H9 (cell line): ENCODE data around the gene PALM3. TPM values are rescaled to one million over a fixed set of nuclear protein-coding genes. Genes with fewer than 3 reads are reported as not detected.

Experiments
- DNase-seq: peaks from one replicate; pipeline ENCODE4 v3.0.0-alpha.2; 2017
- H2AFZ ChIP-seq: one replicate; pipeline ENCODE4 v1.6.1; 2013; ENCODE audit warnings: mild to moderate bottlenecking, low read length, control low read depth, moderate library complexity
- H2AK5ac ChIP-seq: 2 replicates; pipeline ENCODE4 v1.6.1; 2013; ENCODE audit warnings: low read length, control low read depth, mixed read lengths; ENCODE audit not compliant: insufficient read length
- H2BK120ac ChIP-seq: one replicate; pipeline ENCODE4 v1.6.1; 2013; ENCODE audit warnings: low read depth, mild to moderate bottlenecking, low read length, control low read depth, inconsistent platforms; ENCODE audit not compliant: poor library complexity, severe bottlenecking
- H2BK12ac ChIP-seq: 2 replicates; pipeline ENCODE4 v1.6.1; 2013; ENCODE audit warnings: low read length, control low read depth, mixed read lengths, low read depth; ENCODE audit not compliant: insufficient read length
- H2BK15ac ChIP-seq: 2 replicates; pipeline ENCODE4 v1.6.1; 2013; ENCODE audit warnings: low read depth, low read length, control low read depth
- H2BK20ac ChIP-seq: one replicate; pipeline ENCODE4 v1.6.1; 2013; ENCODE audit warnings: low read depth, mild to moderate bottlenecking, low read length, control low read depth, inconsistent platforms; ENCODE audit not compliant: poor library complexity, severe bottlenecking
- H2BK5ac ChIP-seq: 2 replicates; pipeline ENCODE4 v1.6.1; 2013; ENCODE audit warnings: low read length, control low read depth, mixed read lengths; ENCODE audit not compliant: insufficient read length
- H3K14ac ChIP-seq: 2 replicates; pipeline ENCODE4 v1.6.1; 2013; ENCODE audit warnings: low read length, control low read depth; ENCODE audit not compliant: insufficient read depth
- H3K18ac ChIP-seq: 2 replicates; pipeline ENCODE4 v1.6.1; 2013; ENCODE audit warnings: low read depth, mild to moderate bottlenecking, mixed read lengths, low read length, control low read depth; ENCODE audit not compliant: insufficient read length
- H3K23ac ChIP-seq: 2 replicates; pipeline ENCODE4 v1.6.1; 2013; ENCODE audit warnings: low read length, control low read depth, mixed read lengths, low read depth; ENCODE audit not compliant: insufficient read length
- H3K23me2 ChIP-seq: 2 replicates; pipeline ENCODE4 v1.6.1; 2013; ENCODE audit warnings: low read depth, mild to moderate bottlenecking, mixed read lengths, low read length, control low read depth; ENCODE audit not compliant: insufficient read length, poor library complexity, severe bottlenecking
- H3K27ac ChIP-seq: 2 replicates; pipeline ENCODE4 v1.5.1; 2013; ENCODE audit warnings: low read length, control low read depth, mixed read lengths, low read depth; ENCODE audit not compliant: insufficient read length
- H3K27me3 ChIP-seq: 2 replicates; pipeline ENCODE4 v1.6.1; 2013; ENCODE audit warnings: low read length, control low read depth, inconsistent platforms; ENCODE audit not compliant: insufficient read depth
- H3K4ac ChIP-seq: 2 replicates; pipeline ENCODE4 v1.6.1; 2013; ENCODE audit warnings: low read depth, mild to moderate bottlenecking, control low read depth, inconsistent platforms, low read length, moderate library complexity
- H3K4me1 ChIP-seq: 2 replicates; pipeline ENCODE4 v1.6.1; 2013; ENCODE audit warnings: low read length, control low read depth, inconsistent platforms; ENCODE audit not compliant: insufficient read depth
- H3K4me2 ChIP-seq: 2 replicates; pipeline ENCODE4 v1.6.1; 2013; ENCODE audit warnings: low read length, control low read depth, mixed read lengths; ENCODE audit not compliant: insufficient read length, insufficient read depth
- H3K56ac ChIP-seq: 2 replicates; pipeline ENCODE4 v1.6.1; 2013; ENCODE audit warnings: low read depth, mild to moderate bottlenecking, mixed read lengths, low read length, control low read depth; ENCODE audit not compliant: insufficient read length
- H3K79me1 ChIP-seq: 2 replicates; pipeline ENCODE4 v1.6.1; 2013; ENCODE audit warnings: low read depth, mild to moderate bottlenecking, moderate library complexity, low read length, control low read depth, inconsistent platforms; ENCODE audit not compliant: insufficient read depth, poor library complexity, severe bottlenecking
- H3K79me2 ChIP-seq: 2 replicates; pipeline ENCODE4 v1.6.1; 2013; ENCODE audit warnings: low read length, control low read depth, inconsistent platforms; ENCODE audit not compliant: insufficient read depth
- H3K9ac ChIP-seq: 2 replicates; pipeline ENCODE4 v1.6.1; 2013; ENCODE audit warnings: low read length, control low read depth, mixed read lengths; ENCODE audit not compliant: insufficient read length; ENCODE audit errors: extremely low read depth
- H3K9me3 ChIP-seq: one replicate; pipeline ENCODE4 v1.6.1; 2013; ENCODE audit warnings: low read depth, low read length, inconsistent platforms; ENCODE audit not compliant: control insufficient read depth
- H3T11ph ChIP-seq: one replicate; pipeline ENCODE4 v1.6.1; 2013; ENCODE audit warnings: mild to moderate bottlenecking, low read length, control low read depth, inconsistent platforms
- H4K20me1 ChIP-seq: one replicate; pipeline ENCODE4 v1.6.1; 2013; ENCODE audit not compliant: control insufficient read depth, insufficient read length, insufficient read depth
- H4K5ac ChIP-seq: 2 replicates; pipeline ENCODE4 v1.6.1; 2013; ENCODE audit warnings: low read depth, mild to moderate bottlenecking, mixed read lengths, low read length, control low read depth; ENCODE audit not compliant: insufficient read length
- H4K8ac ChIP-seq: replicated peaks from 2 replicates; pipeline ENCODE4 v1.6.1; 2013; ENCODE audit warnings: low read length, control low read depth, mixed read lengths, low read depth; ENCODE audit not compliant: insufficient read length
- H4K91ac ChIP-seq: 2 replicates; pipeline ENCODE4 v1.6.1; 2013; ENCODE audit warnings: low read depth, mild to moderate bottlenecking, moderate library complexity, mixed read lengths, low read length, control low read depth; ENCODE audit not compliant: insufficient read length
- H3K27ac Mint-ChIP-seq, 3 experiments: 2 replicates in 2 of 3; 3 replicates in 1 of 3; pipeline ENCODE4 v1.8.0; 2020 to 2021; ENCODE audit warnings: mixed read lengths in 3 of 3, mild to moderate bottlenecking in 1 of 3, moderate library complexity in 1 of 3
- H3K27me3 Mint-ChIP-seq: 2 replicates; pipeline ENCODE4 v1.8.0; 2021; ENCODE audit warnings: low read depth, mild to moderate bottlenecking, moderate library complexity, mixed read lengths
- H3K36me3 Mint-ChIP-seq, 3 experiments: 2 replicates in 2 of 3; 3 replicates in 1 of 3; pipeline ENCODE4 v1.8.0; 2020 to 2021; ENCODE audit warnings: low read depth in 3 of 3, mixed read lengths in 3 of 3; ENCODE audit not compliant: insufficient read depth in 1 of 3
- H3K4me1 Mint-ChIP-seq, 2 experiments: 2 replicates each; pipeline ENCODE4 v1.8.0; 2020; ENCODE audit warnings: mixed read lengths in 2 of 2
- H3K4me3 Mint-ChIP-seq, 2 experiments: 2 replicates in 1 of 2; 3 replicates in 1 of 2; pipeline ENCODE4 v1.8.0; 2020 to 2021; ENCODE audit warnings: mild to moderate bottlenecking in 2 of 2, mixed read lengths in 2 of 2, moderate library complexity in 1 of 2
- H3K9me3 Mint-ChIP-seq, 2 experiments: 2 replicates in 1 of 2; 3 replicates in 1 of 2; pipeline ENCODE4 v1.8.0; 2020; ENCODE audit warnings: mild to moderate bottlenecking in 2 of 2, mixed read lengths in 2 of 2, moderate library complexity in 1 of 2
- WGBS: extraction: QIAGEN DNeasy Blood & Tissue Kit; methylation state at CpG from one replicate; pipeline ENCODE4 v1.1.7; 2013; ENCODE audit warnings: missing lambda C conversion rate, low lambda C conversion rate, mixed read lengths; ENCODE audit not compliant: insufficient read length; ENCODE audit errors: extremely low coverage; 5-methylcytosine and 5-hydroxymethylcytosine counted together
- total RNA-seq: library from RNA; stranded (reverse); gene quantifications from 2 replicates; pipeline ENCODE4 v1.2.1, GENCODE V29; 2021
- TF ChIP-seq, protein P1 (sequence below): fragments of 200-600 bp; sonication (generic); conservative IDR thresholded peaks from 3 replicates; pipeline ENCODE4 v1.8.0; 2021; ENCODE audit warnings: antibody characterized with exemption, mild to moderate bottlenecking

PALM3 gene
- total RNA-seq, 1 experiment from 2014 or later, result 11.5 TPM

DNA sequence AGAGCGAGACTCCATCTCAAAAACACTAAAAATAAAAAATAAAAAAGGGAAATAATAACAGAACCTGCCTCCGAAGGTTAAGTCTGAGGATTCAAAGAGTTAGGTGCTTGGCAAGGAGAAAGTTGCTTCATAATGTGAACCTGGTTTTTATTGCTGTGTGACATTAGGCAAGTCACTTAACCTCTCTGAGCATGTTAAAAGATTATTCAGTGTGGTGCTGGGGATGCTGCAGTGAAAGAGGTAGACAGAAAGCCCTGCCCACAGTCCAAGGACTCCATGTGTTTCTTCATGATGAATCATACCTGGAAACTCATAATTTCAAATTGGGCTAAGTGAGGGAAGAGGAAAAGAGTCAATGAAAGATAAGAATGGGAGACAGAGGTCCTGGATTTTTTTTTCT is 27.9 kb downstream of the PALM3 start:
- Histone ChIP-seq H2BK20ac (no peak overlapping the region), H3K79me2 (no peaks in the 10 kb centered on the region), H2BK120ac (no peak overlapping the region), H3K4me2 (no peak overlapping the region), H3K56ac (no peak overlapping the region), H3T11ph (no peak overlapping the region), H3K23ac (no peak overlapping the region), H3K9ac (no peak overlapping the region), H2BK12ac (no peak overlapping the region), H3K14ac (no peak overlapping the region), H4K5ac (no peak overlapping the region), H3K79me1 (no peaks in the 10 kb centered on the region), H3K23me2 (peaks cover 13% of the 10 kb centered on the region), H3K27me3 (no peaks in the 10 kb centered on the region), H2AFZ (no peak overlapping the region), H2BK5ac (no peak overlapping the region), H4K20me1 (no peaks in the 10 kb centered on the region), H3K18ac (no peak overlapping the region), H4K91ac (no peak overlapping the region), H3K27ac (no peak overlapping the region), H3K4me1 (no peaks in the 10 kb centered on the region), H3K9me3 (no peaks in the 10 kb centered on the region), H3K4ac (no peak overlapping the region), H2BK15ac (no peak overlapping the region), H4K8ac (no peak overlapping the region), H2AK5ac (no peak overlapping the region)
- WGBS, result no CpG with 5 or more reads among the region's 2 CpGs
- H3K27me3 Mint-ChIP-seq, result peaks cover 21% of the 10 kb centered on the region
- no peaks in the 10 kb centered on the region for H3K9me3 Mint-ChIP-seq
- H3K27ac Mint-ChIP-seq, result no peak overlapping the region
- H3K4me1 Mint-ChIP-seq, result peaks cover 4 to 8% of the 10 kb centered on the region in 2 experiments; a peak in 3 of 4 replicates
- no peak for DNase-seq
- TF ChIP-seq, protein P1, sequence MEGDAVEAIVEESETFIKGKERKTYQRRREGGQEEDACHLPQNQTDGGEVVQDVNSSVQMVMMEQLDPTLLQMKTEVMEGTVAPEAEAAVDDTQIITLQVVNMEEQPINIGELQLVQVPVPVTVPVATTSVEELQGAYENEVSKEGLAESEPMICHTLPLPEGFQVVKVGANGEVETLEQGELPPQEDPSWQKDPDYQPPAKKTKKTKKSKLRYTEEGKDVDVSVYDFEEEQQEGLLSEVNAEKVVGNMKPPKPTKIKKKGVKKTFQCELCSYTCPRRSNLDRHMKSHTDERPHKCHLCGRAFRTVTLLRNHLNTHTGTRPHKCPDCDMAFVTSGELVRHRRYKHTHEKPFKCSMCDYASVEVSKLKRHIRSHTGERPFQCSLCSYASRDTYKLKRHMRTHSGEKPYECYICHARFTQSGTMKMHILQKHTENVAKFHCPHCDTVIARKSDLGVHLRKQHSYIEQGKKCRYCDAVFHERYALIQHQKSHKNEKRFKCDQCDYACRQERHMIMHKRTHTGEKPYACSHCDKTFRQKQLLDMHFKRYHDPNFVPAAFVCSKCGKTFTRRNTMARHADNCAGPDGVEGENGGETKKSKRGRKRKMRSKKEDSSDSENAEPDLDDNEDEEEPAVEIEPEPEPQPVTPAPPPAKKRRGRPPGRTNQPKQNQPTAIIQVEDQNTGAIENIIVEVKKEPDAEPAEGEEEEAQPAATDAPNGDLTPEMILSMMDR, result no peak
- no peak overlapping the region for H3K4me3 Mint-ChIP-seq
- no peaks in the 10 kb centered on the region; a peak in 1 of 7 replicates for H3K36me3 Mint-ChIP-seq
